Ovary (tissue), 3 donors: ENCODE data around the gene WBP2.

Experiments
- CTCF ChIP-seq, 3 donors: fragments of 450-650 bp in 2 of 3; fragments of 200-600 bp in 1 of 3; IDR thresholded peaks; one replicate each; pipeline versions ENCODE4 v1.5.1 to v1.8.0; 2016 to 2022; ENCODE audit warnings: antibody characterized with exemption in 3 of 3, mild to moderate bottlenecking in 1 of 3
- POLR2A ChIP-seq: fragments of 450-650 bp; IDR thresholded peaks from one replicate; pipeline ENCODE4 v1.6.1; 2017; ENCODE audit warnings: antibody characterized with exemption, mild to moderate bottlenecking, moderate library complexity
- donor health status: DM: no; HTN: no; CAD: no.

- TF ChIP-seq POLR2A (no peak), CTCF (IDR thresholded peaks at IDR 0.05) (no peak)
Measured at GRCh38 chr17:75808905-75809621, 46.1 kb downstream of the WBP2 start.
